Right atrium auricular region (tissue), 2 donors: ENCODE measurements around the gene UMODL1. TPM values are rescaled to one million over a fixed set of nuclear protein-coding genes. Genes with fewer than 3 reads are reported as not detected.

Experiments used
- DNase-seq: peaks from one replicate; pipeline ENCODE4 v3.0.0-alpha.2; 2019; ENCODE audit warnings: low spot score
- H3K27ac ChIP-seq, 2 donors: fragments of 200-600 bp; sonication (generic); 1 replicate in 1 of 2; 2 replicates in 1 of 2; pipeline ENCODE4 v1.5.1; 2016 to 2019
- H3K27me3 ChIP-seq, 2 donors: fragments of 200-600 bp; sonication (generic); one replicate each; pipeline versions ENCODE4 v1.5.1 to v1.6.0; 2017 to 2019
- H3K36me3 ChIP-seq: fragments of 200-600 bp; sonication (generic); one replicate; pipeline ENCODE4 v1.5.1; 2016
- H3K4me1 ChIP-seq, 2 donors: fragments of 200-600 bp; sonication (generic); one replicate each; pipeline versions ENCODE4 v1.5.1 to v1.6.0; 2017 to 2019
- H3K4me3 ChIP-seq, 2 donors: fragments of 200-600 bp; sonication (generic); 1 replicate in 1 of 2; 2 replicates in 1 of 2; pipeline ENCODE4 v1.5.1; 2017 to 2019; ENCODE audit warnings: mild to moderate bottlenecking in 1 of 2, moderate library complexity in 1 of 2
- H3K9me3 ChIP-seq, 2 donors: fragments of 200-600 bp; sonication (generic); one replicate each; pipeline ENCODE4 v1.5.1; 2019
- total RNA-seq, 2 donors: library from RNA; depleted of rRNA; stranded (reverse); fragments of >200 nt; gene quantifications; one replicate each; pipeline ENCODE4 v1.1.0, GENCODE V29; 2016
- TF ChIP-seq, protein P1 (sequence below), 2 donors: fragments of 200-600 bp; sonication (generic); IDR thresholded peaks; one replicate each; pipeline ENCODE4 v1.5.1; 2019; ENCODE audit warnings: antibody characterized with exemption in 2 of 2

The UMODL1 gene
- total RNA-seq, 2 donors from 2014 or later, result not detected

DNA sequence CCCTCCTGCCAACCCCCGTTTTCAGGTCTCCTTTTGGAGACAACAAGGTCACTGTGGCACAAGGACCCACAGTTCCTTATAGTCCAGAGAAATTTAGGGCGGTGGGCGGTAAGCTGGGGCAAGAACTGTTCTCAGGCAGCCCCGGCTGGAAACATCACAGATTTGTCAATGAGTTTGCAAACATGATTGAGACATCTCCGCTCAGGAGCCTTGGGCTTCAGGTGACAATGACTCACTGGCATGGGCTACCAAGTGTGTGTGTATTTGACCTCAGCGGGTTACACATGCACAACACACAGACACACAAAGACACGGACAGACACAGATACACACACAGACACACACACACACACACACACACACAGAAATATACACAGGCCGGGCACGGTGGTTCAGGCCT lies 89.6 kb downstream of the UMODL1 start:
- TF ChIP-seq, protein P1, sequence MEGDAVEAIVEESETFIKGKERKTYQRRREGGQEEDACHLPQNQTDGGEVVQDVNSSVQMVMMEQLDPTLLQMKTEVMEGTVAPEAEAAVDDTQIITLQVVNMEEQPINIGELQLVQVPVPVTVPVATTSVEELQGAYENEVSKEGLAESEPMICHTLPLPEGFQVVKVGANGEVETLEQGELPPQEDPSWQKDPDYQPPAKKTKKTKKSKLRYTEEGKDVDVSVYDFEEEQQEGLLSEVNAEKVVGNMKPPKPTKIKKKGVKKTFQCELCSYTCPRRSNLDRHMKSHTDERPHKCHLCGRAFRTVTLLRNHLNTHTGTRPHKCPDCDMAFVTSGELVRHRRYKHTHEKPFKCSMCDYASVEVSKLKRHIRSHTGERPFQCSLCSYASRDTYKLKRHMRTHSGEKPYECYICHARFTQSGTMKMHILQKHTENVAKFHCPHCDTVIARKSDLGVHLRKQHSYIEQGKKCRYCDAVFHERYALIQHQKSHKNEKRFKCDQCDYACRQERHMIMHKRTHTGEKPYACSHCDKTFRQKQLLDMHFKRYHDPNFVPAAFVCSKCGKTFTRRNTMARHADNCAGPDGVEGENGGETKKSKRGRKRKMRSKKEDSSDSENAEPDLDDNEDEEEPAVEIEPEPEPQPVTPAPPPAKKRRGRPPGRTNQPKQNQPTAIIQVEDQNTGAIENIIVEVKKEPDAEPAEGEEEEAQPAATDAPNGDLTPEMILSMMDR (IDR thresholded peaks at IDR 0.05), result no peak
- DNase-seq, result no peak
- Histone ChIP-seq H3K27me3 (no peaks in the 10 kb centered on the region), H3K27ac (no peak overlapping the region), H3K4me1 (peaks cover 0 to 6% of the 10 kb centered on the region in 2 donors), H3K4me3 (no peak overlapping the region), H3K9me3 (no peaks in the 10 kb centered on the region), H3K36me3 (no peaks in the 10 kb centered on the region)

DNA sequence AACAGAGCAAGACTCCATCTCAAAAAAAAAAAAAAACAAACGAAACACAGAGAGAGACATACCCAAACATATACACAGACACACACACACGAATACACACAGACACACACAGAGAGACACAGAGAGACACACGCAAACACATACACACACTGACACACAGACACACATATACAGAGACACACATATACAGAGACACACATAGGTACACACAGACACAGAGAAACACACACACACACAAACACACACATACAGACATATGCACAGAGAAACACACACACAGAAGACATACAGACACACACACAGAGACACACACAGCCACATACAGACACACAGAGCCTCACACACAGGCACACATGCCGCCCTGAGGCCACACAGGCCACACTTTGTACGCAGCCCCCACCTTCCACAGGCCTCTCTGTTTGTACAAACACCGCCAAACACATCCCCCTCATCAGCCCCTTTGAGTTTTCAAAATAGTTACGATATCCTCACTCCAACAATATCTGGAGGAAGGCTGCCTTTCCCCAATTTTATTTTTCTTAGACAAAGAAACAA lies 90.4 kb downstream of the UMODL1 start:
- DNase-seq, result no peak
- H3K36me3 ChIP-seq, result no peaks in the 10 kb centered on the region
- no peak overlapping the region for H3K27ac ChIP-seq
- TF ChIP-seq, protein P1 (IDR thresholded peaks at IDR 0.05), result no peak
- H3K27me3 ChIP-seq, result no peaks in the 10 kb centered on the region
- no peaks in the 10 kb centered on the region for H3K9me3 ChIP-seq
- no peak overlapping the region for H3K4me3 ChIP-seq
- peaks cover 0 to 6% of the 10 kb centered on the region in 2 donors for H3K4me1 ChIP-seq

DNA sequence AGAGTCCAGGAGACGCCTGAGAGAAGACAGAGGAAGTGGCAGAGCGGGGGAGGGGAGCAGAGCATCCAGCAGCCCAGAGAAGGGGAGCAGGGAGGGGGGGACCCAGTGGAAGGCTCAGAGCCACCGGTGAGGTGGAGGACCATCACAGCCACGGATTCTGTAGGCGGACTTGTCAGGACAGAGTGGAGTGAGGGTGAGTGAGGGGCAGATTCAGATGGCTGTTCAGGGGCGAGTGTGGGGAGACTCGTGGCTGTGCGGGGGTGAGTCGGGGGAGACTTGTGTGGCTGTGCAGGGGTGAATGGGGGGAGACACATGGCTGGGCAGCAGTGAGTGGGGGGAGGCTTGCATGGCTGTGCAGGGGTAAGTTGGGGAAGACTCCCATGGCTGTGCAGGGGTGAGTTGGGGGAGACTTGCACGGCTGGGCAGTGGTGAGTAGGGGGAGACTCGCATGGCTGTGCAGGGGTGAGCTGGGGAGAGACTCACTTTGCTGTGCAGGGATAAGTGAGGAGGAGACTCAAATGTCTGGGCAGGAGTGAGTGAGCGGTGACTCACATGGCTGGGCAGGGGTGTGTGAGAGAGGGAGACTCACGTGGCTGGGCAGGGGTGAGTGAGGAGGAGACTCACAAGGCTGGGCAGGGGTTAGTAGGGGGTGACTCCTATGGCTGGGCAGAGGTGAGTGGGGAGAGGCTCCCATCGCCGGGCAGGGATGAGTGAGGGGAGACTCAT lies 91.0 kb downstream of the UMODL1 start:
- Histone ChIP-seq H3K36me3 (no peaks in the 10 kb centered on the region), H3K27me3 (no peaks in the 10 kb centered on the region), H3K27ac (no peak overlapping the region), H3K4me1 (peaks cover 0 to 6% of the 10 kb centered on the region in 2 donors), H3K9me3 (no peaks in the 10 kb centered on the region), H3K4me3 (no peak overlapping the region)
- TF ChIP-seq, protein P1 (IDR thresholded peaks at IDR 0.05), result no peak
- DNase-seq, result no peak

DNA sequence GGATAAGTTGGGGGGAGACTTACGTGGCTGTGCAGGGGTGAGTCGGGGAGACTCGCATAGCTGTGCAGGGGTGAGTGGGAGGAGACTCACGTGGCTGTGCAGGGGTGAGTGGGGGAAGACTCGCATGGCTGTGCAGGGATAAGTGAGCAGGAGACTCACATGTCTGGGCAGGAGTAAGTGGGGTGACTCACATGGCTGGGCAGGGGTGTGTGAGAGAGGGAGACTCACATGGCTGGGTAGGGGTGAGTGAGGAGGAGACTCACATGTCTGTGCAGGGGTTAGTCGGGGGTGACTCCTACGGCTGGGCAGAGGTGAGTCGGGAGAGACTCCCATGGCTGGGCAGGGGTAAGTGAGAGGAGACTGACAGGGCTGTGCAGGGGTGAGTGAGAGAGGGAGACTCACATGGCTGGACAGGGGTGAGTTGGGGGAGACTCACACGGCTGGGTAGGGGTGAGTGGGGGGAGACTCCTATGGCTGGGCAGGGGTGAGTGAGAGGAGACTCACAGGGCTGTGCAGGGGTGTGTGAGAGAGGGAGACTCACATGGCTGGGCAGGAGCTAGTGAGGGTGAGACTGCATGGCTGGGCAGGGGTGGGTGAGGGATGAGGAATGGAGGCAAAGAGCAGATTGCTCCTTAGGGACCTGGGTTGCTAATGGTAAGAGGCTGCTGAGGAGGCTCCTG lies 91.9 kb downstream of the UMODL1 start:
- peaks cover 0 to 6% of the 10 kb centered on the region in 2 donors for H3K4me1 ChIP-seq
- no peaks in the 10 kb centered on the region for H3K27me3 ChIP-seq
- TF ChIP-seq, protein P1 (IDR thresholded peaks at IDR 0.05), result no peak
- H3K4me3 ChIP-seq, result no peak overlapping the region
- no peak for DNase-seq
- H3K27ac ChIP-seq, result no peak overlapping the region
- H3K9me3 ChIP-seq, result no peaks in the 10 kb centered on the region
- no peaks in the 10 kb centered on the region for H3K36me3 ChIP-seq

DNA sequence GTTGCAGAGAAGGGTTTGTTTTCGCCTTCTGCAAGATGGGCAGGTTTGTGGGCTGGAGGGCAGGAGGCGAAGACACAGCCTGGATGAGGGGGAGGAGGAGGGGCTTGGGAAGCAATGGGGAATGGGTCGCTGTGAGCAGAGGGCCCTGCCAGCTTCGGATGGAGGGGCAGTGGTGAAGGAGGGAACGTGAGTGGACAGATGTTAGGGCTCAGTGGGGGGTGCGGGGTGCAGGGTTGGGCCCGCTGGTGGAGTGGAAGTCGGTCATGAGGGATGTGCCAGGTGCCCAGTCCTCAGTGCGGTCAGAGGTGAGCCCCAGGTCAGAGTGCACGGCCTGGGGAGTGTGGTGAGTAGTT lies 92.4 kb downstream of the UMODL1 start:
- Histone ChIP-seq H3K27me3 (no peaks in the 10 kb centered on the region), H3K4me1 (peaks cover 0 to 6% of the 10 kb centered on the region in 2 donors), H3K27ac (no peak overlapping the region), H3K36me3 (no peaks in the 10 kb centered on the region), H3K4me3 (no peak overlapping the region), H3K9me3 (no peaks in the 10 kb centered on the region)
- TF ChIP-seq, protein P1 (IDR thresholded peaks at IDR 0.05), result no peak
- no peak for DNase-seq
